Adipose tissue (tissue), 3 donors: ENCODE measurements around the gene MEOX1. TPM values are rescaled to one million over a fixed set of nuclear protein-coding genes. Genes with fewer than 3 reads are reported as not detected.

Experiments
- H3K27ac ChIP-seq: one replicate; pipeline ENCODE4 v1.5.1; 2013; ENCODE audit warnings: low read depth, low read length
- WGBS, 3 donors: extraction: QIAGEN DNeasy Blood & Tissue Kit; methylation state at CpG; one replicate each; pipeline ENCODE4 v1.1.7; 2013; 5-methylcytosine and 5-hydroxymethylcytosine counted together
- polyA plus RNA-seq, 3 donors: library from polyadenylated mRNA; stranded (reverse); fragments of 200-250 nt; gene quantifications; one replicate each; pipeline ENCODE4 v1.2.3, GENCODE V29; 2013
- donor health status: healthy with polysubstance abuse.
- donor health status: Bipolar disorder and iron deficiency.
- donor health status: healthy.

The MEOX1 gene
- polyA plus RNA-seq, 3 donors = 1.7 to 30.4 (median 27.6) TPM

GRCh38 chr17:43631429-43631828 is 30.3 kb downstream of the MEOX1 start:
- H3K27ac ChIP-seq = no peak overlapping the region
- 85 to 90% (median 89%) methylated on average over 7 of the region's 7 CpGs for WGBS, 3 donors

GRCh38 chr17:43628089-43628650 is 33.6 kb downstream of the MEOX1 start:
- WGBS, 3 donors = 28 to 46% (median 43%) methylated on average over 15 of the region's 15 CpGs
- no peak overlapping the region for H3K27ac ChIP-seq

GRCh38 chr17:43627653-43628052 is 34.1 kb downstream of the MEOX1 start:
- 29 to 56% (median 51%) methylated on average over 5 of the region's 5 CpGs for WGBS, 3 donors
- no peak overlapping the region for H3K27ac ChIP-seq

GRCh38 chr17:43626023-43626422 is 35.7 kb downstream of the MEOX1 start:
- 93 to 95% (median 94%) methylated on average over 3 of the region's 3 CpGs for WGBS, 3 donors
- H3K27ac ChIP-seq = no peak overlapping the region

- no peak overlapping the region for H3K27ac ChIP-seq
These were observed 36.1 kb downstream of the MEOX1 start for GRCh38 chr17:43625606-43626005.

GRCh38 chr17:43620581-43620980 is 41.1 kb downstream of the MEOX1 start:
- no peak overlapping the region for H3K27ac ChIP-seq
- 33 to 58% (median 38%) methylated on average over 2 of the region's 2 CpGs for WGBS, 3 donors

GRCh38 chr17:43620147-43620546 is 41.6 kb downstream of the MEOX1 start:
- 85 to 92% (median 86%) methylated on average over 9 of the region's 9 CpGs for WGBS, 3 donors
- no peak overlapping the region for H3K27ac ChIP-seq

- 71 to 80% (median 74%) methylated on average over 5 of the region's 5 CpGs for WGBS, 3 donors
- H3K27ac ChIP-seq = no peak overlapping the region
These were observed 42.0 kb downstream of the MEOX1 start for GRCh38 chr17:43619705-43620104.

- WGBS, 3 donors = 84 to 87% (median 86%) methylated on average over 8 of the region's 8 CpGs
- H3K27ac ChIP-seq = no peak overlapping the region
These were observed 43.4 kb downstream of the MEOX1 start for GRCh38 chr17:43618276-43618675.

- 87 to 91% (median 88%) methylated on average over 5 of the region's 5 CpGs for WGBS, 3 donors
- H3K27ac ChIP-seq = no peak overlapping the region
These were observed 44.9 kb downstream of the MEOX1 start for GRCh38 chr17:43616852-43617251.

GRCh38 chr17:43616421-43616820 is 45.3 kb downstream of the MEOX1 start:
- H3K27ac ChIP-seq = no peak overlapping the region
- WGBS, 3 donors = 77 to 86% (median 82%) methylated on average over 2 of the region's 2 CpGs

- 86 to 95% (median 90%) methylated on average over 1 of the region's 1 CpG for WGBS, 3 donors
- no peak overlapping the region for H3K27ac ChIP-seq
These were observed 45.7 kb downstream of the MEOX1 start for GRCh38 chr17:43616029-43616351.

- H3K27ac ChIP-seq = no peak overlapping the region
- 75 to 83% (median 79%) methylated on average over 11 of the region's 11 CpGs for WGBS, 3 donors
These were observed 46.2 kb downstream of the MEOX1 start for GRCh38 chr17:43615330-43616028.

- 65 to 73% (median 71%) methylated on average over 5 of the region's 5 CpGs for WGBS, 3 donors
- no peak overlapping the region for H3K27ac ChIP-seq
These were observed 47.2 kb downstream of the MEOX1 start for GRCh38 chr17:43614561-43614960.

- no peak overlapping the region for H3K27ac ChIP-seq
- WGBS, 3 donors = 45 to 67% (median 57%) methylated on average over 6 of the region's 6 CpGs
These were observed 47.8 kb downstream of the MEOX1 start for GRCh38 chr17:43613917-43614316.

GRCh38 chr17:43612515-43612914 is 49.2 kb downstream of the MEOX1 start:
- H3K27ac ChIP-seq = no peak overlapping the region

GRCh38 chr17:43611230-43611969 is 50.3 kb downstream of the MEOX1 start:
- H3K27ac ChIP-seq = no peak overlapping the region
- WGBS, 3 donors = 85 to 93% (median 92%) methylated on average over 2 of the region's 2 CpGs

More at GRCh38 chr17:43612515-43612914, 49.2 kb downstream of the MEOX1 start:
- WGBS, 3 donors = 92 to 97% (median 95%) methylated on average over 3 of the region's 3 CpGs

- 60 to 75% (median 65%) methylated on average over 6 of the region's 6 CpGs for WGBS, 3 donors
- H3K27ac ChIP-seq = no peak overlapping the region
These were observed 51.9 kb downstream of the MEOX1 start for GRCh38 chr17:43609613-43610385.

- 93 to 100% (median 100%) methylated on average over 1 of the region's 1 CpG for WGBS, 3 donors
- no peak overlapping the region for H3K27ac ChIP-seq
These were observed 53.4 kb downstream of the MEOX1 start for GRCh38 chr17:43608313-43608712.
